Ovary (tissue), 9 donors: ENCODE measurements around the gene ADGRG3. TPM values are rescaled to one million over a fixed set of nuclear protein-coding genes. Genes with fewer than 3 reads are reported as not detected.

Experiments used
- DNase-seq, 5 donors: peaks; one replicate each; pipeline ENCODE4 v3.0.0-alpha.2; 2019 to 2020
- H3K27ac ChIP-seq, 2 donors: fragments of 200-600 bp; one replicate each; pipeline versions ENCODE4 v1.5.1 to v1.8.0; 2019 to 2022
- H3K27me3 ChIP-seq: fragments of 200-600 bp; one replicate; pipeline ENCODE4 v1.8.0; 2022
- H3K36me3 ChIP-seq: fragments of 200-600 bp; sonication (generic); one replicate; pipeline ENCODE4 v1.5.1; 2019
- H3K4me1 ChIP-seq: one replicate; pipeline ENCODE4 v1.8.1; 2013; ENCODE audit warnings: mild to moderate bottlenecking, moderate library complexity; ENCODE audit not compliant: insufficient read depth
- H3K4me3 ChIP-seq: fragments of 200-600 bp; sonication (generic); one replicate; pipeline ENCODE4 v1.5.1; 2017
- H3K9me3 ChIP-seq, 2 donors: fragments of 200-600 bp in 1 of 2; sonication (generic) in 1 of 2; one replicate each; pipeline versions ENCODE4 v1.5.1 to v1.8.1; 2013 to 2019; ENCODE audit warnings: mild to moderate bottlenecking in 1 of 2, moderate library complexity in 1 of 2
- CTCF ChIP-seq, 3 donors: fragments of 450-650 bp in 2 of 3; fragments of 200-600 bp in 1 of 3; IDR thresholded peaks; one replicate each; pipeline versions ENCODE4 v1.5.1 to v1.8.0; 2016 to 2022; ENCODE audit warnings: antibody characterized with exemption in 3 of 3, mild to moderate bottlenecking in 1 of 3
- EP300 ChIP-seq: sonication (generic); formaldehyde crosslinking; IDR thresholded peaks from one replicate; pipeline ENCODE4 v1.6.1; 2017; ENCODE audit warnings: antibody characterized with exemption
- POLR2A ChIP-seq: fragments of 450-650 bp; IDR thresholded peaks from one replicate; pipeline ENCODE4 v1.6.1; 2017; ENCODE audit warnings: antibody characterized with exemption, mild to moderate bottlenecking, moderate library complexity
- WGBS, 3 donors: extraction: QIAGEN DNeasy Blood & Tissue Kit in 1 of 3; methylation state at CpG; one replicate each; pipeline versions ENCODE4 v1.1.5 to v1.1.7; 2013 to 2017; 5-methylcytosine and 5-hydroxymethylcytosine counted together
- intact Hi-C, 4 donors: fragments of 100-400 bp; cut with DNase I; formaldehyde crosslinking; loops; one replicate each; pipeline versions ENCODE4 v1.11.0 to v1.15.1; 2022 to 2023
- polyA plus RNA-seq, 2 donors: library from polyadenylated mRNA; stranded (reverse); fragments of 200-250 nt in 1 of 2; fragments of 350-450 nt in 1 of 2; fragmentation: Illumina TruSeq in 1 of 2; extraction: RNeasy Lipid Tissue Mini Kit (QIAGEN cat#74804) in 1 of 2; gene quantifications; one replicate each; pipeline ENCODE4 v1.2.3, GENCODE V29; 2013 to 2014
- total RNA-seq, 7 donors: library from RNA; depleted of rRNA in 2 of 7; stranded (reverse); fragments of >200 nt in 2 of 7; fragmentation: NEBNext Ultra II Directional in 3 of 7; extraction: Animal tissue kit (Norgen Biotek cat#: 25700) in 3 of 7; gene quantifications; one replicate each; pipeline versions ENCODE4 v1.1.0 to v1.2.4, GENCODE V29; 2016 to 2023
- donor health status: DM: no; HTN: no; CAD: no; lungs with moderate emphysema.
- donor health status: DM: no; HTN: no; CAD: no.
- donor health status: Bipolar disorder and iron deficiency.
- donor health status: DM: yes; HTN: yes; CAD: no.
- donor health status: DM: no; HTN: no; CAD: no.
- donor health status: DM: yes; HTN: yes; CAD: no.

Gene ADGRG3
- total and polyA plus RNA-seq, 9 donors, result 0.40 to 1.7 (median 0.92) TPM

GRCh38 chr16:57714047-57714446 lies 45.9 kb downstream of the ADGRG3 start:
- Histone ChIP-seq H3K4me1 (no peaks in the 10 kb centered on the region), H3K9me3 (no peaks in the 10 kb centered on the region), H3K4me3 (no peak overlapping the region), H3K27me3 (no peaks in the 10 kb centered on the region), H3K27ac (no peak overlapping the region), H3K36me3 (no peaks in the 10 kb centered on the region)
- 84 to 90% (median 89%) methylated on average over 6 of the region's 6 CpGs for WGBS, 3 donors
- no peak for DNase-seq
- intact Hi-C loops, result no loop called here
- TF ChIP-seq CTCF (IDR thresholded peaks at IDR 0.05), result no peak
- no peak for TF ChIP-seq EP300
- no peak for TF ChIP-seq POLR2A

- H3K27ac ChIP-seq, result no peak overlapping the region
- no peaks in the 10 kb centered on the region for H3K36me3 ChIP-seq
- no peaks in the 10 kb centered on the region for H3K4me1 ChIP-seq
- 68 to 72% (median 68%) methylated on average over 3 of the region's 3 CpGs for WGBS, 3 donors
- no peak overlapping the region for H3K4me3 ChIP-seq
- H3K27me3 ChIP-seq, result no peaks in the 10 kb centered on the region
- intact Hi-C loops, result no loop called here
- H3K9me3 ChIP-seq, result no peaks in the 10 kb centered on the region
- TF ChIP-seq CTCF (IDR thresholded peaks at IDR 0.05), result no peak
- TF ChIP-seq POLR2A, result no peak
- TF ChIP-seq EP300, result no peak
- DNase-seq, result no peak
Observed at GRCh38 chr16:57720142-57720575, 52.1 kb downstream of the ADGRG3 start.

- Histone ChIP-seq H3K27ac (no peak overlapping the region), H3K27me3 (no peaks in the 10 kb centered on the region), H3K4me3 (no peak overlapping the region), H3K4me1 (no peaks in the 10 kb centered on the region), H3K36me3 (no peaks in the 10 kb centered on the region), H3K9me3 (no peaks in the 10 kb centered on the region)
- intact Hi-C loops, result no loop called here
- TF ChIP-seq EP300 (no peak), POLR2A (no peak), CTCF (IDR thresholded peaks at IDR 0.05) (no peak)
- DNase-seq, result no peak
- WGBS, 3 donors, result 58 to 66% (median 63%) methylated on average over 17 of the region's 17 CpGs
Observed at GRCh38 chr16:57721356-57722209, 53.5 kb downstream of the ADGRG3 start.

GRCh38 chr16:57722210-57722499 lies 54.0 kb downstream of the ADGRG3 start:
- intact Hi-C loops, result no loop called here
- no peaks in the 10 kb centered on the region for H3K9me3 ChIP-seq
- H3K27ac ChIP-seq, result no peak overlapping the region
- H3K27me3 ChIP-seq, result no peaks in the 10 kb centered on the region
- DNase-seq, result no peak
- no peaks in the 10 kb centered on the region for H3K4me1 ChIP-seq
- no peak overlapping the region for H3K4me3 ChIP-seq
- WGBS, 3 donors, result 86 to 95% (median 87%) methylated on average over 2 of the region's 2 CpGs
- no peaks in the 10 kb centered on the region for H3K36me3 ChIP-seq
- TF ChIP-seq CTCF (IDR thresholded peaks at IDR 0.05) (no peak), EP300 (no peak), POLR2A (no peak)
